Skin epidermis (tissue), 12 donors: ENCODE measurements around the gene MCF2L.
A peak's percentile ranks its signal among the peaks of the same experiment; 100 is the strongest.

ENCODE experiments used
- H3K27ac ChIP-seq, 21 experiments: fragments of 200-600 bp; sonication (generic) in 11 of 21; one replicate each; pipeline ENCODE4 v1.5.0; 2020; ENCODE audit warnings: mild to moderate bottlenecking in 3 of 21, inconsistent platforms in 2 of 21, moderate library complexity in 2 of 21
- H3K4me3 ChIP-seq, 7 experiments: fragments of 200-600 bp; sonication (generic) in 2 of 7; one replicate each; pipeline ENCODE4 v1.5.0; 2020; ENCODE audit warnings: inconsistent platforms in 2 of 7, mild to moderate bottlenecking in 2 of 7, moderate library complexity in 1 of 7

Gene MCF2L

GRCh38 chr13:113040597-113041292 is 71.7 kb downstream of the MCF2L start:
- H3K4me3 ChIP-seq, result no peak overlapping the region

GRCh38 chr13:113041293-113041690 is 72.3 kb downstream of the MCF2L start:
- Histone ChIP-seq H3K27ac (peak overlapping the region in 5 of 21 experiments; percentile 12 to 52 (median 28)), H3K4me3 (no peak overlapping the region)

More at GRCh38 chr13:113040597-113041292, 71.7 kb downstream of the MCF2L start:
- peak overlapping the region in 5 of 21 experiments; percentile 12 to 52 (median 28) for H3K27ac ChIP-seq

- H3K4me3 ChIP-seq, result no peak overlapping the region
- peak overlapping the region in 2 of 21 experiments; percentile 28 to 44 for H3K27ac ChIP-seq
Observed at GRCh38 chr13:113041896-113042295, 72.9 kb downstream of the MCF2L start.

- no peak overlapping the region for H3K27ac ChIP-seq
- no peak overlapping the region for H3K4me3 ChIP-seq
Observed at GRCh38 chr13:113042456-113042855, 73.4 kb downstream of the MCF2L start.

GRCh38 chr13:113043001-113043630 is 74.1 kb downstream of the MCF2L start:
- no peak overlapping the region for H3K4me3 ChIP-seq
- peak overlapping the region in 1 of 21 experiments; percentile 55 for H3K27ac ChIP-seq

GRCh38 chr13:113043931-113044330 is 74.9 kb downstream of the MCF2L start:
- no peak overlapping the region for H3K4me3 ChIP-seq
- H3K27ac ChIP-seq, result no peak overlapping the region

GRCh38 chr13:113044391-113045114 is 75.5 kb downstream of the MCF2L start:
- H3K4me3 ChIP-seq, result peak overlapping the region in 1 of 7 experiments; percentile 12
- peak overlapping the region in 2 of 21 experiments; percentile 11 to 16 for H3K27ac ChIP-seq

GRCh38 chr13:113045251-113046127 is 76.5 kb downstream of the MCF2L start:
- Histone ChIP-seq H3K4me3 (peak overlapping the region in 1 of 7 experiments; percentile 12), H3K27ac (peak overlapping the region in 3 of 21 experiments; percentile 11 to 17 (median 16))

- Histone ChIP-seq H3K27ac (no peak overlapping the region), H3K4me3 (peak overlapping the region in 1 of 7 experiments; percentile 7)
Observed at GRCh38 chr13:113046128-113046882, 77.3 kb downstream of the MCF2L start.

GRCh38 chr13:113046883-113047244 is 77.8 kb downstream of the MCF2L start:
- H3K27ac ChIP-seq, result no peak overlapping the region

GRCh38 chr13:113047587-113047986 is 78.6 kb downstream of the MCF2L start:
- H3K4me3 ChIP-seq, result no peak overlapping the region

More at GRCh38 chr13:113046883-113047244, 77.8 kb downstream of the MCF2L start:
- no peak overlapping the region for H3K4me3 ChIP-seq

GRCh38 chr13:113048766-113049165 is 79.8 kb downstream of the MCF2L start:
- H3K4me3 ChIP-seq, result no peak overlapping the region
- H3K27ac ChIP-seq, result peak overlapping the region in 2 of 21 experiments; percentile 4 to 58

More at GRCh38 chr13:113047587-113047986, 78.6 kb downstream of the MCF2L start:
- no peak overlapping the region for H3K27ac ChIP-seq

GRCh38 chr13:113049521-113049941 is 80.5 kb downstream of the MCF2L start:
- H3K27ac ChIP-seq, result peak overlapping the region in 3 of 21 experiments; percentile 4 to 58 (median 20)
- no peak overlapping the region for H3K4me3 ChIP-seq

- no peak overlapping the region for H3K4me3 ChIP-seq
- peak overlapping the region in 1 of 21 experiments; percentile 20 for H3K27ac ChIP-seq
Observed at GRCh38 chr13:113049981-113050380, 81.0 kb downstream of the MCF2L start.

- Histone ChIP-seq H3K27ac (no peak overlapping the region), H3K4me3 (no peak overlapping the region)
Observed at GRCh38 chr13:113050734-113051431, 81.9 kb downstream of the MCF2L start.

- no peak overlapping the region for H3K4me3 ChIP-seq
- H3K27ac ChIP-seq, result no peak overlapping the region
Observed at GRCh38 chr13:113051641-113052040, 82.6 kb downstream of the MCF2L start.

- no peak overlapping the region for H3K4me3 ChIP-seq
- H3K27ac ChIP-seq, result no peak overlapping the region
Observed at GRCh38 chr13:113052206-113052605, 83.2 kb downstream of the MCF2L start.

GRCh38 chr13:113052971-113053370 is 84.0 kb downstream of the MCF2L start:
- no peak overlapping the region for H3K27ac ChIP-seq
- no peak overlapping the region for H3K4me3 ChIP-seq
